HL-60 (cell line): ENCODE data around the gene TRAF3IP3.
A peak's percentile ranks its signal among the peaks of the same experiment; 100 is the strongest.

Source experiments
- DNase-seq, 2 experiments: peaks; one replicate each; pipeline ENCODE4 v3.0.0-alpha.2; 2010 to 2020; ENCODE audit warnings: low read depth in 1 of 2, low spot score in 1 of 2
- H3K27ac ChIP-seq: fragments of 250-450 bp; sonication (Bioruptor Pico); replicated peaks from 2 replicates; pipeline ENCODE4 v1.5.1; 2020; ENCODE audit warnings: mild to moderate bottlenecking, moderate library complexity
- H3K27me3 ChIP-seq: fragments of 250-450 bp; sonication (Bioruptor Pico); 2 replicates; pipeline ENCODE4 v1.5.1; 2021; ENCODE audit warnings: mild to moderate bottlenecking, moderate library complexity; ENCODE audit not compliant: insufficient read depth, poor library complexity, severe bottlenecking
- H3K4me3 ChIP-seq: replicated peaks from 2 replicates; pipeline ENCODE4 v1.5.1; 2011; ENCODE audit warnings: mild to moderate bottlenecking, control low read depth, low read length; ENCODE audit not compliant: insufficient read depth
- GABPA ChIP-seq: IDR thresholded peaks from 2 replicates; pipeline ENCODE4 v1.6.1; 2012; ENCODE audit warnings: low read depth
- POLR2AphosphoS5 ChIP-seq: IDR thresholded peaks from 2 replicates; pipeline ENCODE4 v1.6.1; 2012; ENCODE audit warnings: low read depth
- REST ChIP-seq: IDR thresholded peaks from 2 replicates; pipeline ENCODE4 v1.6.1; 2012; ENCODE audit warnings: low read depth; ENCODE audit not compliant: insufficient replicate concordance
- SPI1 ChIP-seq: IDR thresholded peaks from 2 replicates; pipeline ENCODE4 v1.6.1; 2012; ENCODE audit warnings: low read depth, mild to moderate bottlenecking, borderline replicate concordance
- TF ChIP-seq, protein P1 (sequence below): IDR thresholded peaks from one replicate; pipeline ENCODE4 v1.5.1; 2011; ENCODE audit warnings: low read length, control low read depth, inconsistent platforms; ENCODE audit not compliant: insufficient read depth

TRAF3IP3 gene

GRCh38 chr1:209759829-209760359 lies 4.0 kb downstream of the TRAF3IP3 start:
- DNase-seq, result no peak
- no peak overlapping the region for H3K27ac ChIP-seq
- H3K27me3 ChIP-seq, result no peaks in the 10 kb centered on the region
- no peak overlapping the region for H3K4me3 ChIP-seq
- TF ChIP-seq REST, result no peak
- no peak for TF ChIP-seq POLR2AphosphoS5
- TF ChIP-seq SPI1, result no peak
- no peak for TF ChIP-seq GABPA
- TF ChIP-seq, protein P1, sequence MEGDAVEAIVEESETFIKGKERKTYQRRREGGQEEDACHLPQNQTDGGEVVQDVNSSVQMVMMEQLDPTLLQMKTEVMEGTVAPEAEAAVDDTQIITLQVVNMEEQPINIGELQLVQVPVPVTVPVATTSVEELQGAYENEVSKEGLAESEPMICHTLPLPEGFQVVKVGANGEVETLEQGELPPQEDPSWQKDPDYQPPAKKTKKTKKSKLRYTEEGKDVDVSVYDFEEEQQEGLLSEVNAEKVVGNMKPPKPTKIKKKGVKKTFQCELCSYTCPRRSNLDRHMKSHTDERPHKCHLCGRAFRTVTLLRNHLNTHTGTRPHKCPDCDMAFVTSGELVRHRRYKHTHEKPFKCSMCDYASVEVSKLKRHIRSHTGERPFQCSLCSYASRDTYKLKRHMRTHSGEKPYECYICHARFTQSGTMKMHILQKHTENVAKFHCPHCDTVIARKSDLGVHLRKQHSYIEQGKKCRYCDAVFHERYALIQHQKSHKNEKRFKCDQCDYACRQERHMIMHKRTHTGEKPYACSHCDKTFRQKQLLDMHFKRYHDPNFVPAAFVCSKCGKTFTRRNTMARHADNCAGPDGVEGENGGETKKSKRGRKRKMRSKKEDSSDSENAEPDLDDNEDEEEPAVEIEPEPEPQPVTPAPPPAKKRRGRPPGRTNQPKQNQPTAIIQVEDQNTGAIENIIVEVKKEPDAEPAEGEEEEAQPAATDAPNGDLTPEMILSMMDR, result no peak

GRCh38 chr1:209761011-209761635 lies 5.3 kb downstream of the TRAF3IP3 start:
- DNase-seq, result no peak
- Histone ChIP-seq H3K27me3 (no peaks in the 10 kb centered on the region), H3K27ac (no peak overlapping the region), H3K4me3 (no peak overlapping the region)
- TF ChIP-seq REST (no peak), POLR2AphosphoS5 (no peak), GABPA (no peak), SPI1 (no peak; the same call in 1 of the 2 replicates)
- TF ChIP-seq, protein P1, result no peak

GRCh38 chr1:209766051-209766450 lies 10.2 kb downstream of the TRAF3IP3 start:
- peak overlapping the region; percentile 43; the same call in 1 of the 2 replicates for H3K27ac ChIP-seq
- TF ChIP-seq POLR2AphosphoS5 (peak; percentile 69), SPI1 (no peak; the same call in 1 of the 2 replicates)
- no peaks in the 10 kb centered on the region for H3K27me3 ChIP-seq
- no peak overlapping the region for H3K4me3 ChIP-seq
- DNase-seq, result peak; percentile 86 to 90

- H3K27ac ChIP-seq, result peak overlapping the region; percentile 81
- no peak for DNase-seq
- no peaks in the 10 kb centered on the region for H3K27me3 ChIP-seq
- no peak overlapping the region for H3K4me3 ChIP-seq
- TF ChIP-seq SPI1 (no peak), POLR2AphosphoS5 (no peak)
- TF ChIP-seq, protein P1, result no peak
These were observed 11.2 kb downstream of the TRAF3IP3 start for GRCh38 chr1:209767096-209767495.
